HG02798 (cell line): ENCODE data around the gene NSDHL.
A peak's percentile ranks its signal among the peaks of the same experiment; 100 is the strongest.
"Not testable (repeated sequence)": the region's sequence is repeated elsewhere in the genome, so short reads cannot be mapped to it uniquely, and the experiment has no call there.

ENCODE experiments used
- ATAC-seq: cut with Tn5 transposase; IDR thresholded peaks from one replicate; pipeline ENCODE4 v1.9.1; 2021; ENCODE audit warnings: mild to moderate bottlenecking; ENCODE audit not compliant: unreplicated experiment, poor library complexity

The NSDHL gene

GRCh38 chrX:152830312-152831305, at the start of gene NSDHL, which contains the start of gene CETN2:
Gene NSDHL, plus strand, starts transcription at chrX:152831063. Its CDS starts 15,262 bp downstream, at chrX:152846325.
Gene CETN2, minus strand, starts transcription at chrX:152830757. Its CDS starts 47 bp downstream, at chrX:152830710.
- peak; percentile 99 for ATAC-seq

GRCh38 chrX:152787062-152787461, 43.8 kb upstream of the NSDHL start:
- peak; percentile 88 for ATAC-seq

- no peak for ATAC-seq
Measured at GRCh38 chrX:152798945-152799344, 31.9 kb upstream of the NSDHL start.

- ATAC-seq = no peak
Measured at GRCh38 chrX:152806035-152806434, 24.8 kb upstream of the NSDHL start.

- no peak for ATAC-seq
Measured at GRCh38 chrX:152810403-152810802, 20.5 kb upstream of the NSDHL start.

GRCh38 chrX:152813206-152813605, 17.7 kb upstream of the NSDHL start:
- ATAC-seq = no peak

- ATAC-seq = no peak
Measured at GRCh38 chrX:152814048-152814447, 16.8 kb upstream of the NSDHL start.

GRCh38 chrX:152817078-152817764, 13.6 kb upstream of the NSDHL start:
- no peak for ATAC-seq

GRCh38 chrX:152818356-152818755, 12.5 kb upstream of the NSDHL start:
- no peak for ATAC-seq

- no peak for ATAC-seq
Measured at GRCh38 chrX:152819266-152819665, 11.6 kb upstream of the NSDHL start.

- ATAC-seq = no peak
Measured at GRCh38 chrX:152819732-152820131, 11.1 kb upstream of the NSDHL start.

- no peak for ATAC-seq
Measured at GRCh38 chrX:152821145-152821765, 9.6 kb upstream of the NSDHL start.

GRCh38 chrX:152822383-152823086, 8.3 kb upstream of the NSDHL start:
- no peak for ATAC-seq

GRCh38 chrX:152823657-152824056, 7.2 kb upstream of the NSDHL start:
- ATAC-seq = no peak

- no peak for ATAC-seq
Measured at GRCh38 chrX:152824841-152825374, 6.0 kb upstream of the NSDHL start.

GRCh38 chrX:152831391-152831790, 528 bp downstream of the NSDHL start:
- no peak for ATAC-seq

- ATAC-seq = no peak
Measured at GRCh38 chrX:152832520-152832919, 1.7 kb downstream of the NSDHL start.

GRCh38 chrX:152833378-152833777, 2.5 kb downstream of the NSDHL start:
- ATAC-seq = no peak

- not testable (repeated sequence) for ATAC-seq
Measured at GRCh38 chrX:152835470-152835869, 4.6 kb downstream of the NSDHL start.
